Measurements from ENCODE around the gene CAD.

DNA sequence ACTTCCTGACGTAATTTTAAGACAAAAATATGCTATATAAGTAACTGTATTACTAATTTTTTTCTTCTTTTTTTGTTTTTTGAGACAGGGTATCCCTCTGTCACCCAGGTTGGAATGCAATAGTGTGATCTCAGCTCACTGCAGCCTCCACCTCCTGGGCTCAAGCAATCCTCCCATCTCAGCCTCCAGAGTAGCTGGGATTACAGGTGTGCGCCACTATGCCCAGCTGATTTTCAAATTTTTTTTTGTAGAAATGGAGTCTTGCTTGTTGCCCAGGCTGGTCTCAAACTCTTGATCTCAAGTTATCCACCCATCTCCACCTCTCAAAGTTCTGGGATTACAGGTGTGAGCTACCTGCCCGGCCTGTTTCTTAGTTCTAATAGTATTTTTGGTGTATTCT is 38.7 kb upstream of the CAD start:
- TF ChIP-seq, protein P1, sequence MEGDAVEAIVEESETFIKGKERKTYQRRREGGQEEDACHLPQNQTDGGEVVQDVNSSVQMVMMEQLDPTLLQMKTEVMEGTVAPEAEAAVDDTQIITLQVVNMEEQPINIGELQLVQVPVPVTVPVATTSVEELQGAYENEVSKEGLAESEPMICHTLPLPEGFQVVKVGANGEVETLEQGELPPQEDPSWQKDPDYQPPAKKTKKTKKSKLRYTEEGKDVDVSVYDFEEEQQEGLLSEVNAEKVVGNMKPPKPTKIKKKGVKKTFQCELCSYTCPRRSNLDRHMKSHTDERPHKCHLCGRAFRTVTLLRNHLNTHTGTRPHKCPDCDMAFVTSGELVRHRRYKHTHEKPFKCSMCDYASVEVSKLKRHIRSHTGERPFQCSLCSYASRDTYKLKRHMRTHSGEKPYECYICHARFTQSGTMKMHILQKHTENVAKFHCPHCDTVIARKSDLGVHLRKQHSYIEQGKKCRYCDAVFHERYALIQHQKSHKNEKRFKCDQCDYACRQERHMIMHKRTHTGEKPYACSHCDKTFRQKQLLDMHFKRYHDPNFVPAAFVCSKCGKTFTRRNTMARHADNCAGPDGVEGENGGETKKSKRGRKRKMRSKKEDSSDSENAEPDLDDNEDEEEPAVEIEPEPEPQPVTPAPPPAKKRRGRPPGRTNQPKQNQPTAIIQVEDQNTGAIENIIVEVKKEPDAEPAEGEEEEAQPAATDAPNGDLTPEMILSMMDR (IDR thresholded peaks at IDR 0.05) = no peak
- no peak for TF ChIP-seq EP300 (IDR thresholded peaks at IDR 0.05)
